GM18873 (cell line): Measurements from ENCODE around the gene ENKD1.
"Not testable (repeated sequence)": the region's sequence is repeated elsewhere in the genome, so short reads cannot be mapped to it uniquely, and the experiment has no call there.

Experiments
- ATAC-seq: cut with Tn5 transposase; IDR thresholded peaks from one replicate; pipeline ENCODE4 v1.9.1; 2021; ENCODE audit warnings: mild to moderate bottlenecking, moderate library complexity, moderate number of reproducible peaks; ENCODE audit not compliant: unreplicated experiment, low FRiP score

ENKD1 gene

DNA sequence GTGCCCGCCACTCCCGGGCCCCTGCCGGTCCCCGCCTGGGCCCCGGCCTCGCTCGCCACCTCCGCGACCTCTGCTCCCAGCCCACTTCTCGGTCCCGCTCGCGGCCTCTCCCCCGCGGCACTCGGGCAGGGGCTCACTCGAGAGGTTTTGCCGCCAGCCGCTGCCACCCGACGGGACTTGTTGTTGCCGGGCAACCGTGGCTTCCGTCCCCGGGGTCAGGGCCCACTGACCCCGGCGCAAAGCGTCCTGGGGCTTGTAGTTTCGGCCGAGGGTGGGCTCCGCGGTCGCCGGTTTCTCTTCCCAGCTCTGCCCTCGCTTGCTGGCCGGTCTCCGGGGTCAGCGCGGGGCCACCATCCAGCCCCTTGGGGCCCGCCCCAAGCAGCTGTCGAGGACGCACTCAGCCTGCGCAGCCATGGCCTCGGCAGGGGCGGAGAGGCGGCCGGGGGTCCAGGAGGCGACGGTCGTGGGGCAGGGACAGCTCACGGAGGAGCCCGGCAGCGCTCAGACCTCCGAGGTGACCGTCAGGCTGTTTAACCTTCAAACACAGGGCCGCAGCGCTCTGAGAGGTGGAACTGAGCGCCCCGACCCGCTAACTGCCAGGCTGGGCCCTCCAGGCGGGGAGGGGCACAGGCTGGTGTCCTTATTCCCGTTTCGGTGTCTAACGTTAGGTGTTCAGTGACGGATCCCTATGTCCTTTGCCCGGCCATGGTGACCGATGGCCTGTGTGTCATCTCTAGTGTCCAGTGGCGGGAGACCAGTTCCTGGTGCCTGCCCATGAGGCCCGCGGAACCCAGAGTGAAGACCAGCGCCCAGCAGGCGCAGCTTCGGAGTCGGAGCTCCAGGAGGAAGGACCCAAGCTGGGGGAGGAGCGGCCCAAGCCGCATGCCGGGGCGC, at the start of gene ENKD1, which contains the start of gene C16orf86:
TSS of gene ENKD1 (minus strand) at position 192 of the 894 bp plus-strand sequence. CDS start 308 bp downstream, outside the sequence.
TSS of gene C16orf86 (plus strand) at position 256 of the 894 bp plus-strand sequence. CDS start at position 413, 157 bp downstream.
- ATAC-seq = no peak

DNA sequence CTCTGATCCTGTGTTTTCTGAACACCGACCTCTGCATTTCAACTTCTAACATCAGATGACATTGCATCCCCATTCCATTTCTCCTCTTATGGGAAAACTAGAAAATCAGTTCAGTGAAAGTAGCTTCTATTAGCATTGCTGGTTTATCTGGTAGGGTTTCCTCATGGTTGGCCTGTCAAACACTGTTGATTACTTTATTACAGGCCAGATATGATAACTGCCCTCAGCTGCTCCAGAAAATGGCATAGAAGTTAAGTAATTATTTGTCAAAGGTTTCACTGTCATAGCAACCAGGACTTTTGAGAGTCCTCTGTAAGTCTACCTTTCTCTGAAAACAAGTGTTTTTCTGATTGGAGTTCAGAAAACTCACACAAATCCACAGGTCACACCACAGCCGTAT, 49.5 kb upstream of the ENKD1 start:
- no peak for ATAC-seq

DNA sequence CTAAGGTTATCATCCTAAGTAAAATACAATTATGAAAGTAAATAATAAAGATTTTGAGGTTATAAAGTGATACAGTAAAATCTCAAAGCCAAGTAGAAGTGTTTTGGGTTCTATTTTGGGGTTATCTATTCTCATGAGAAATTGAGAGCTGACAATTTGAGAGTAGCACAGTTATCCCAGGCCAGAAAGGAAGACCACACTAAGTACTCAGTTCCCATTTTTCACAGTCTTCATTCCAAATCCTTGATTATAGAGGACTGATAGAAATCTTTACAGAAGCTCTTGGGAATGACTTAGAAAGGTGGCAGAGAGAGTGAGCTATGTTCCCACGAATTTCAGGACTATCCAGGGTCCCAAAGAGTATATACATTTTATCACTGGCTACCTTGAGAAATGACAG, 48.0 kb upstream of the ENKD1 start:
- no peak for ATAC-seq

GRCh38 chr16:67713647-67714273, 47.2 kb upstream of the ENKD1 start:
- no peak for ATAC-seq

- ATAC-seq = no peak
Measured at GRCh38 chr16:67710607-67711006, 44.1 kb upstream of the ENKD1 start.

DNA sequence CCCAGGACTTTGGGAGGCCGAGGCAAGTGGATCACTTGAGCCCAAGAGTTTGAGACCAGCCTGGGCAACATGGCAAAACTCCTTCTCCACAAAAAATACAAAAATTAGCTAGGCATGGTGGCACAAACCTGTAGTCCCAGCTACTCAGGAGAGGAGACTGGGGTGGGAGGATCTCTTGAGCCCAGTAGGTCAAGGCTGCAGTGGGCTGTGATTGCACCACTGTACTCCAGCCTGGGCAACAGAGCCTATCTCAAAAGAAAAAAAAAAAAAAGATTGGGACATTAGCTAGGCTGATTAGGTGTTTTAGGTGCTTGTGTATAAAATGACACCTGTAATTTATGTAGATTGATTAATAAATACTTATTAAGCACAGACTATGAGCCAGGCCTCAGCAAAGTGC, 42.5 kb upstream of the ENKD1 start:
- ATAC-seq = no peak

- ATAC-seq = no peak
Measured at GRCh38 chr16:67708368-67708771, 41.8 kb upstream of the ENKD1 start.

- no peak for ATAC-seq
Measured at GRCh38 chr16:67707790-67708189, 41.2 kb upstream of the ENKD1 start.

DNA sequence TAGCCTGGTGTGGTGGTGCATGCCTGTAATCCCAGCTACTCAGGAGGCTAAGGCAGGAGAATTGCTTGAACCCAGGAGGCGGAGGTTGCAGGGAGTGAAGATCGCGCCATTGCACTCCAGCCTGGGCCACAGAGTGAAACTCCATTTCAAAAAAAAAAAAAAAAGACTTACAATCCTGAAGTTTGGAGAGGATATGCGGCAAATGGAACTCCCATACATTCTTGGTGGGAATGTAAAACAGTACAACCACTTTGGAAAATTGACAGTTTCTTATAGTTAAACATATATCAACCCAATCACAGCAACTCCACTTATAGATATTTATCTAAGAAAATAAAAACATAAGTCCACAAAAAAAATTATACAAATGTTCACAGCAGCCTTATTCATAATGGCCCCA, 40.7 kb upstream of the ENKD1 start:
- no peak for ATAC-seq

GRCh38 chr16:67704110-67704509, 37.6 kb upstream of the ENKD1 start:
- ATAC-seq = no peak

DNA sequence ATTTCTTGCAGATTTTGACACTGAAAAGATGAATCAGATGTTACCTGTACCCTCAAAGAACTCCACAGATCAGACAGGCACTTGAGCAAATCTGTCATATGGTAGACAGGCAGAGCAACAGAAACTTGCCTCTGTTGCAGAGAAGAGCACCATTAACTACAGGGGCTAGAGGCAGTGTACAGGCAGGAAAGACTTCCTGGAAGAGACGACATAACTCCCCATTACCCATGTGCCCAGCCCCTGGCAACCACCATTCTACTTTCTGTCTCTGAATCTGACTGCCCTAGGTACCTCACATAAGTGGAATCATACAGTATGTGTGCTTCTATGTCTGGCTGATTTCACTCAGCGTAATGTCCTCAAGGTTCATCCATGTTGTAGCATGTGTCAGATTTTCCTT, 37.1 kb upstream of the ENKD1 start:
- no peak for ATAC-seq

DNA sequence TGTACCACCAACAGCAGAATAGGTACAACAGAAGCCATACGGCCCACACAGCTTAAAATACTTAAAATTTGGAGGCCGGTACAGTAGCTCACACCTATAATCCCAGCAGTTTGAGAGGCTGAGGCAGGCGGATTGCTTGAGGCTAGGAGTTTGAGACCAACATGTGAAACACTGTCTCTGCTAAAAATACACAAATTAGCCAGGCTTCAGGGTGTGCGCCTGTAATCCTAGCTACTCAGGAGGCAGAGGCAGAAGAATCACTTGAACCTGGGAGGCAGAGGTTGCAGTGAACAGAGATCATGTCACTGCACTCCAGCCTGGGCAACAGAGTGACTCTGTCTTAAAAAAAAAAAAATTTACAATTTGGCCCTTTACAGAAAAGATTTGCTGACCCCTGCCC, 35.6 kb upstream of the ENKD1 start:
- ATAC-seq = no peak

- ATAC-seq = no peak
Measured at GRCh38 chr16:67701420-67701819, 34.9 kb upstream of the ENKD1 start.

- ATAC-seq = no peak
Measured at GRCh38 chr16:67699265-67699664, 32.7 kb upstream of the ENKD1 start.

GRCh38 chr16:67697422-67698185, 31.1 kb upstream of the ENKD1 start:
- no peak for ATAC-seq

- no peak for ATAC-seq
Measured at GRCh38 chr16:67694611-67695010, 28.1 kb upstream of the ENKD1 start.

DNA sequence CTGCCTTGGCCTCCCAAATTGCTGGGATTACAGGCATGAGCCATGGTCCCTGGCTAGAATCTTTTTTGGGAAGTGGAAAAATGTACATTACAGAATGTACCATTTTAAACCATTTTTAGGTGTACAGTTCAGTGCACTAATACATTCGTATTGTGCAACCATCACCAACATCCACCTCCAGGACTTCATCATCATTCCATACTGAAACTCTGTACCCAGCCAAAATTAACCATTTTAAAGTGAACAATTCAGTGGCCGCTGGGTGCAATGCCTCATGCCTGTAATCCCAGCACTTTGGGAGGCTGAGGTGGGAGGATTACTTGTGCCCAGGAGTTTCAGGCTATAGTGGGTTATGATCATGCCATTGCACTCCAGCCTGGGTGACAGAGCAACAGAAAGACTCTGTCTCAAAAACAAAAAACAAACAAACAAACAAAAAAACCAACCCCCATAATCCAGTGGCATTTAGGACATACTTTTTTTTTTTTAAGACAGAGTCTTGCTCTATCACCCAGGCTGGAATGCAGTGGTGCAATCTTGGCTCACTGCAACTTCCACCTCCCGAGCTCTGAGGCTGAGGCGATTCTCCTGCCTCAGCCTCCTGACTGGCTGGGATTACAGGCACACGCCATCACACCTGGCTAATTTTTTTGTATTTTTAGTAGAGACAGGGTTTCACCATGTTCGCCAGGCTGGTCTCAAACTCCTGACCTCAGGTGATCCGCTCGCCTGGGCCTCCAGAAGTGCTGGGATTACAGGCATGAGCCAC, 27.2 kb upstream of the ENKD1 start:
- not testable (repeated sequence) for ATAC-seq

DNA sequence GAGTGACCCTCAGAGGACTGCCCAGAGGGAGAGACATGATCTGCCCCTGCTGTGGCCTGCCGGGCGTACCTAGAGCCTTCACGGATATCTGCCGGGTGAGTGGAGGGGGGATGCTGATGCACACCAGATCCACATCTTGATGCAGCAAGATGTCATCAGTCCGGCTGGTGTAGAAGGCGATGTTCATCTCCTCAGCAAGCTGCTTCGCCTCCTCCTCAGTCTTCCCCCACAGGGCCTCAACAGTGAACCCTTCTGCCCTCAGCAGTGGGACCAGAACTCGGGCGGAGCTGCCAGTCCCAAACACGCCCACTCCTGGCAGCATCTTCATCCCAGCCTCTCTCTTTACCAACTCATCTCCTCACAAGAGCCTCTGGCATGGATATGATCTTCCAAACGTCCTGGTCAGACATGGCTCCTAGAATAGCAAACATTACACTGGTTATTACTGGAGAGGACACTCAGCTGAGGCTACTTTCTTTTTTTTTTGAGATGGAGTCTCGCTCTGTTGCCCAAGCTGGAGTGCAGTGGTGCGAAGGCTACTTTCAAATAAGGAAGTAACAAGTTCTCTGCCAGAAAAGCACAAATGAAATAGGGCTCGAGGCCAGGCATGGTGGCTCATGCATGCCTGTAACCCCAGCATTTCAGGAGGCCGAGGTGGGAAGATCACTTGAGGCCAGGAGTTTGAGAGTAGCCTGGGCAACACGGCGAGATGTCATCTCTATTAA, 19.0 kb upstream of the ENKD1 start:
- ATAC-seq = no peak

GRCh38 chr16:67683767-67684166, 17.2 kb upstream of the ENKD1 start:
- no peak for ATAC-seq
